Subcutaneous adipose tissue (tissue), 4 donors: ENCODE measurements around the gene VPS8. TPM values are rescaled to one million over a fixed set of nuclear protein-coding genes. Genes with fewer than 3 reads are reported as not detected.

ENCODE experiments used
- total RNA-seq, 4 donors: library from RNA; depleted of rRNA; stranded (reverse); fragments of >200 nt; gene quantifications; one replicate each; pipeline ENCODE4 v1.1.0, GENCODE V29; 2016
- TF ChIP-seq, protein P1 (sequence below): fragments of 450-650 bp; IDR thresholded peaks from one replicate; pipeline ENCODE4 v1.5.1; 2016; ENCODE audit warnings: low read depth, mild to moderate bottlenecking, control low read depth, antibody characterized with exemption, moderate library complexity

The VPS8 gene
- total RNA-seq, 4 donors from 2014 or later: 60.3 to 89.4 (median 66.2) TPM

- TF ChIP-seq, protein P1, sequence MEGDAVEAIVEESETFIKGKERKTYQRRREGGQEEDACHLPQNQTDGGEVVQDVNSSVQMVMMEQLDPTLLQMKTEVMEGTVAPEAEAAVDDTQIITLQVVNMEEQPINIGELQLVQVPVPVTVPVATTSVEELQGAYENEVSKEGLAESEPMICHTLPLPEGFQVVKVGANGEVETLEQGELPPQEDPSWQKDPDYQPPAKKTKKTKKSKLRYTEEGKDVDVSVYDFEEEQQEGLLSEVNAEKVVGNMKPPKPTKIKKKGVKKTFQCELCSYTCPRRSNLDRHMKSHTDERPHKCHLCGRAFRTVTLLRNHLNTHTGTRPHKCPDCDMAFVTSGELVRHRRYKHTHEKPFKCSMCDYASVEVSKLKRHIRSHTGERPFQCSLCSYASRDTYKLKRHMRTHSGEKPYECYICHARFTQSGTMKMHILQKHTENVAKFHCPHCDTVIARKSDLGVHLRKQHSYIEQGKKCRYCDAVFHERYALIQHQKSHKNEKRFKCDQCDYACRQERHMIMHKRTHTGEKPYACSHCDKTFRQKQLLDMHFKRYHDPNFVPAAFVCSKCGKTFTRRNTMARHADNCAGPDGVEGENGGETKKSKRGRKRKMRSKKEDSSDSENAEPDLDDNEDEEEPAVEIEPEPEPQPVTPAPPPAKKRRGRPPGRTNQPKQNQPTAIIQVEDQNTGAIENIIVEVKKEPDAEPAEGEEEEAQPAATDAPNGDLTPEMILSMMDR: no peak
These were observed 5.2 kb upstream of the VPS8 start for GRCh38 chr3:184806567-184807271.

GRCh38 chr3:184807549-184807948, 4.4 kb upstream of the VPS8 start:
- TF ChIP-seq, protein P1: no peak

DNA sequence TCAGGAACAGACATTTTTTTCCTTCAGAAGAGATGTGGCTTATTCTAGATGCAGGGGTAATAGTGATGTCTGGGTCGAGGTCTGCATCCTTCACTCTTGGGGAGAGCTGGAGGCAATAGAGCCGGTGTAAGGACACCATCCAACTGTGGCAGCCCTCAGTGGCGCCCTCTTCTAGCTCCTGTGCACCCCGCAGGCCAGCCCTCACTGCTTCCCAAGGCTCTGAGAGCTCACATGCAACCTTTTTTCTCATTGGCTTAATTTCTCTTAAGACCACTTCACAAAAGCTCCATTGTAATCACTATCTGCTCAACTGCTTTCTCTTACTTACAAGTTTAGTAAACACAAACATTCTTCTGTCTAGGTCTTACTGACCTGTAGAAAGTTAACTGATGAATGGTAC, 3.9 kb upstream of the VPS8 start:
- TF ChIP-seq, protein P1: no peak

DNA sequence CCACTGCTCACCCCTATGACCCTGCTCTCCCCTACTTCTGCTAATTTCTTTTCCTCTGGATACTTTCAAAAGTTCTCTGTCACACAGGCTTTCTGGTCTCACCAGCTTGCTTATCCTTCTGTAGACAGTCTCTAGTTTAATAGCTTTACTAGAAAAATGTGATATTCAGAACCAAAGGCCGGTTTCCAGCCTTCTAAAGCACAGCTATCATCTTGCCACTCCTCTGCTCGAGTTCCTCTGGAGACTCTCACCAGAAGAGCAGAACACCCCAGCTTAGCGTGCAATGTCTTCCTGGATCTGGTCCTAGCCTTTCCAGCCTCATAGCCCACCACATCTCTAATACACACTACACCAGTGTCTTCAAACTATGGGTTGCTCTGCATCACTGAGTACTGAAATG, 1.8 kb upstream of the VPS8 start:
- TF ChIP-seq, protein P1: no peak

DNA sequence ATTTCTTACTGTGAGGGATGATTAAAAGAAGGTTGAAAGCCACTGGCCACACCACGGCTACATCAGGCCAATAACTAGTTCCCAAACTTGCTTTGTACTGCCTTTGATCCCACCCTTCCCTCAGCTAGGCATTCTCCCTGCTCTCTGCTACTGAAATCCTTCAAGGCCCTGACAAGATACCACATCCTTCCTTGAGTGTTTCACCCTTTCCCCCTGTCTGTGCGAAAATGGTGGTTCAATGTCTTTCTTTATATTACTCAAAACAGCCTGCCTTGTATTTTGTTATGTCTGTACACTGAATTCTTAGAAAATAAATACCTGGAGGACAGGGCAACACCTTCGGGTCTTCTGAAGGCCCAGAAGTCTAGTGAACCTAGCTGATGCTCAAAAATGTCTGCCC, 932 bp upstream of the VPS8 start:
- TF ChIP-seq, protein P1: no peak

GRCh38 chr3:184811663-184811998, 335 bp upstream of the VPS8 start:
- TF ChIP-seq, protein P1: no peak

DNA sequence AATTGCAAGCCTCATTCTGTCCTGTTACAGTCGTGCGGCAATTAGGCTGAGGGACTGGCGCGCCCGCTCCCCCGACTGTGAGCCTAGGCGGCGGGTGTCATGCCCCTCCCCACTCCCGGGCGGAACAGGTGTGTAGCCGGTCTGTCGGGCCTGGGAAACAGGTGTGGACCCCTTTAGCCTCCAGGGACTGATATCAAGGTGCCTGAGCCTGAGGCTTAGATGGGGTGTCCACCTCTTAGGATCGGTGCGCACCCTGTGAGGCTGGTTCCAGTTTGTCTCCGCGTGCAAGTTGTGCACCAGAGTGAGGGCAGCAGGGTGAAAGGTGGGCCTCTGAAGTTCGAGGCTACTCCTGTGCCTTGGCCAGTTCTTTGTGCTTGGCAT, 686 bp downstream of the VPS8 start:
- TF ChIP-seq, protein P1: no peak
